IPS-NIHi7 (cell line): Measurements from ENCODE around the gene GRIA3.
"Not testable (repeated sequence)": the region's sequence is repeated elsewhere in the genome, so short reads cannot be mapped to it uniquely, and the experiment has no call there.

ENCODE experiments used
- DNase-seq: peaks from one replicate; pipeline ENCODE4 v3.0.0; 2012; ENCODE audit warnings: mixed read lengths; ENCODE audit errors: extremely low spot score

The GRIA3 gene

GRCh38 chrX:123455693-123456092 lies 271.6 kb downstream of the GRIA3 start:
- DNase-seq: no peak

GRCh38 chrX:123464709-123465108 lies 280.6 kb downstream of the GRIA3 start:
- DNase-seq: no peak

GRCh38 chrX:123468481-123468880 lies 284.4 kb downstream of the GRIA3 start:
- DNase-seq: no peak

GRCh38 chrX:123475068-123475724 lies 291.1 kb downstream of the GRIA3 start:
- no peak for DNase-seq

- DNase-seq: peak; percentile 18
Observed at GRCh38 chrX:123476611-123477219, 292.6 kb downstream of the GRIA3 start.

GRCh38 chrX:123477673-123478072 lies 293.6 kb downstream of the GRIA3 start:
- DNase-seq: no peak

- peak; percentile 38 for DNase-seq
Observed at GRCh38 chrX:123481913-123482851, 298.1 kb downstream of the GRIA3 start.

GRCh38 chrX:123486297-123486696 lies 302.2 kb downstream of the GRIA3 start:
- no peak for DNase-seq

GRCh38 chrX:123487236-123487635 lies 303.2 kb downstream of the GRIA3 start:
- DNase-seq: no peak

- DNase-seq: no peak
Observed at GRCh38 chrX:123487669-123488068, 303.6 kb downstream of the GRIA3 start.

GRCh38 chrX:123489011-123489410 lies 304.9 kb downstream of the GRIA3 start:
- DNase-seq: no peak

GRCh38 chrX:123493857-123494256 lies 309.8 kb downstream of the GRIA3 start:
- no peak for DNase-seq

GRCh38 chrX:123499787-123500186 lies 315.7 kb downstream of the GRIA3 start:
- no peak for DNase-seq

GRCh38 chrX:123504047-123504446 lies 320.0 kb downstream of the GRIA3 start:
- no peak for DNase-seq

GRCh38 chrX:123504630-123505270 lies 320.7 kb downstream of the GRIA3 start:
- DNase-seq: peak; percentile 25

GRCh38 chrX:123513585-123514278 lies 329.7 kb downstream of the GRIA3 start:
- no peak for DNase-seq

GRCh38 chrX:123514279-123514640 lies 330.2 kb downstream of the GRIA3 start:
- DNase-seq: not testable (repeated sequence)

- no peak for DNase-seq
Observed at GRCh38 chrX:123518791-123519190, 334.7 kb downstream of the GRIA3 start.

GRCh38 chrX:123525123-123525725 lies 341.1 kb downstream of the GRIA3 start:
- no peak for DNase-seq

GRCh38 chrX:123530726-123531125 lies 346.6 kb downstream of the GRIA3 start:
- not testable (repeated sequence) for DNase-seq
